ENCODE measurements around the gene CSRNP2. TPM values are rescaled to one million over a fixed set of nuclear protein-coding genes. Genes with fewer than 3 reads are reported as not detected.

CSRNP2 gene
- total and polyA plus RNA-seq, 2 of the 13 experiments (the other 11 are each of a cell fraction or from before 2014, with no cell fraction given), result 4.8 to 7.3 TPM

DNA sequence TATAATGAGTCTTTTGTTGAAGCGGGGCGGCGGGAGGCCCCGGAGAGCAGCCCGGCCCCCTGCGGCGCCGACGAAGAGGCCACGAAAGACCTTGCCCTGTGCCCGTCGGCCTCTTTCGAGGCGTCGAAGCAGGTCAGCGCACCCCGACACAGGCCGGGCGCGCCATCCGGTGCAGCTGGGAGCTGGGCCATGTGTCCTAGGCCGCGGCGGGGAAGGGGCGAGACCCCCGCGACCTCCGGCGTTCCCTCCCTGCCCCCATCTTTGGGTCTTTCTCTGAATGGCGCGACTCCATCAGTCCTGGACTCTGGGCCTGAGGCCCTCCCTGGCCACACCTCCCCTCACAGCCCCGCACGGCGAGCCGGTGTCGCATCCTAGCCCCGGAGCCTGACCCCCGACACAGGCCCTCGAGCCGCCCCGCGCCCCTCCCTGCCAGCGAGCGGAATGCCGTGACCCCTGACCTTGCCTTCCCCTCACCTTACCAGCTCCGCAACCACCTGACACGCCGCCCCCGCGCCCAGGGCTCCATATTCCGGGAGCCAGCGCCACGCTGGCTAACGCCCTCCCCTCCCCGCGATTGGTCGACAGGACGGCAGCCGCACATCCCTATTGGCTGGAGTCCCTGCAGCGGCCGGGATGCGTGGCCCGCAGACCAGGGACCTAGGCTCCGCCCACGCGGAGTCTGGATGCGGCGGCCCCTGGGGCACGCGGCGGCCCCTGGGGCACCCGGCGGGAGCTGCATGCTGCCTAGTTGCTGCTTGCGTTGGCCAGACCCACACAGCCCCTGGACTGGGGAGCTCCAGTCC, 57.4 kb downstream of the CSRNP2 start, which contains the start of gene SLC11A2 (continued):
- TF ChIP-seq, protein P1, sequence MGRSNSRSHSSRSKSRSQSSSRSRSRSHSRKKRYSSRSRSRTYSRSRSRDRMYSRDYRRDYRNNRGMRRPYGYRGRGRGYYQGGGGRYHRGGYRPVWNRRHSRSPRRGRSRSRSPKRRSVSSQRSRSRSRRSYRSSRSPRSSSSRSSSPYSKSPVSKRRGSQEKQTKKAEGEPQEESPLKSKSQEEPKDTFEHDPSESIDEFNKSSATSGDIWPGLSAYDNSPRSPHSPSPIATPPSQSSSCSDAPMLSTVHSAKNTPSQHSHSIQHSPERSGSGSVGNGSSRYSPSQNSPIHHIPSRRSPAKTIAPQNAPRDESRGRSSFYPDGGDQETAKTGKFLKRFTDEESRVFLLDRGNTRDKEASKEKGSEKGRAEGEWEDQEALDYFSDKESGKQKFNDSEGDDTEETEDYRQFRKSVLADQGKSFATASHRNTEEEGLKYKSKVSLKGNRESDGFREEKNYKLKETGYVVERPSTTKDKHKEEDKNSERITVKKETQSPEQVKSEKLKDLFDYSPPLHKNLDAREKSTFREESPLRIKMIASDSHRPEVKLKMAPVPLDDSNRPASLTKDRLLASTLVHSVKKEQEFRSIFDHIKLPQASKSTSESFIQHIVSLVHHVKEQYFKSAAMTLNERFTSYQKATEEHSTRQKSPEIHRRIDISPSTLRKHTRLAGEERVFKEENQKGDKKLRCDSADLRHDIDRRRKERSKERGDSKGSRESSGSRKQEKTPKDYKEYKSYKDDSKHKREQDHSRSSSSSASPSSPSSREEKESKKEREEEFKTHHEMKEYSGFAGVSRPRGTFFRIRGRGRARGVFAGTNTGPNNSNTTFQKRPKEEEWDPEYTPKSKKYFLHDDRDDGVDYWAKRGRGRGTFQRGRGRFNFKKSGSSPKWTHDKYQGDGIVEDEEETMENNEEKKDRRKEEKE (IDR thresholded peaks at IDR 0.05), result no peak
- TF ChIP-seq SMARCE1 (IDR thresholded peaks at IDR 0.05; ENCODE audit: borderline replicate concordance), result no peak
- TF ChIP-seq KLF16 (CRISPR knock-in tag; IDR thresholded peaks at IDR 0.05), result peak in 1 of 2 experiments; percentile 13; a peak in 2 of 4 replicates
- no peak for TF ChIP-seq PLRG1 (conservative IDR thresholded peaks at IDR 0.05)
- peak; percentile 79; the same call in 1 of the 2 replicates for TF ChIP-seq FOXC1 (CRISPR knock-in tag; IDR thresholded peaks at IDR 0.05; ENCODE audit: borderline replicate concordance)
- TF ChIP-seq HES4 (CRISPR knock-in tag; IDR thresholded peaks at IDR 0.05; ENCODE audit: borderline replicate concordance), result peak; percentile 82
- TF ChIP-seq, protein P2, sequence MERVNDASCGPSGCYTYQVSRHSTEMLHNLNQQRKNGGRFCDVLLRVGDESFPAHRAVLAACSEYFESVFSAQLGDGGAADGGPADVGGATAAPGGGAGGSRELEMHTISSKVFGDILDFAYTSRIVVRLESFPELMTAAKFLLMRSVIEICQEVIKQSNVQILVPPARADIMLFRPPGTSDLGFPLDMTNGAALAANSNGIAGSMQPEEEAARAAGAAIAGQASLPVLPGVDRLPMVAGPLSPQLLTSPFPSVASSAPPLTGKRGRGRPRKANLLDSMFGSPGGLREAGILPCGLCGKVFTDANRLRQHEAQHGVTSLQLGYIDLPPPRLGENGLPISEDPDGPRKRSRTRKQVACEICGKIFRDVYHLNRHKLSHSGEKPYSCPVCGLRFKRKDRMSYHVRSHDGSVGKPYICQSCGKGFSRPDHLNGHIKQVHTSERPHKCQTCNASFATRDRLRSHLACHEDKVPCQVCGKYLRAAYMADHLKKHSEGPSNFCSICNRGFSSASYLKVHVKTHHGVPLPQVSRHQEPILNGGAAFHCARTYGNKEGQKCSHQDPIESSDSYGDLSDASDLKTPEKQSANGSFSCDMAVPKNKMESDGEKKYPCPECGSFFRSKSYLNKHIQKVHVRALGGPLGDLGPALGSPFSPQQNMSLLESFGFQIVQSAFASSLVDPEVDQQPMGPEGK (CRISPR knock-in tag; IDR thresholded peaks at IDR 0.05), result peak; percentile 82
- no peak for TF ChIP-seq SSRP1 (CRISPR knock-in tag; IDR thresholded peaks at IDR 0.05)
- TF ChIP-seq STAG1 (CRISPR knock-in tag; IDR thresholded peaks at IDR 0.05), result no peak; the same call in 1 of the 2 replicates
- peak; percentile 79 for TF ChIP-seq HNRNPLL (IDR thresholded peaks at IDR 0.05; ENCODE audit: low read depth, low read length, poor library complexity, severe bottlenecking)
- no peak for TF ChIP-seq ONECUT2 (CRISPR knock-in tag; IDR thresholded peaks at IDR 0.05)
- TF ChIP-seq ZKSCAN8 (CRISPR knock-in tag; IDR thresholded peaks at IDR 0.05; ENCODE audit: borderline replicate concordance), result no peak
- peak; percentile 85; the same call in 1 of the 2 replicates for TF ChIP-seq ZNF550 (CRISPR knock-in tag; IDR thresholded peaks at IDR 0.05; ENCODE audit: borderline replicate concordance)
- peak; percentile 98 for TF ChIP-seq ZFY (CRISPR knock-in tag; IDR thresholded peaks at IDR 0.05)
- TF ChIP-seq ZIK1 (CRISPR knock-in tag; IDR thresholded peaks at IDR 0.05; ENCODE audit: borderline replicate concordance, low read depth), result peak; percentile 31; the same call in 1 of the 2 replicates
- no peak for TF ChIP-seq ZNF775 (CRISPR knock-in tag; IDR thresholded peaks at IDR 0.05; ENCODE audit: borderline replicate concordance)
- TF ChIP-seq, protein P3, sequence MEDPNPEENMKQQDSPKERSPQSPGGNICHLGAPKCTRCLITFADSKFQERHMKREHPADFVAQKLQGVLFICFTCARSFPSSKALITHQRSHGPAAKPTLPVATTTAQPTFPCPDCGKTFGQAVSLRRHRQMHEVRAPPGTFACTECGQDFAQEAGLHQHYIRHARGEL (CRISPR knock-in tag; IDR thresholded peaks at IDR 0.05), result peak; percentile 75; the same call in 1 of the 2 replicates
- TF ChIP-seq FOXK2 (IDR thresholded peaks at IDR 0.05), result no peak
- no peak for TF ChIP-seq ZNF850 (CRISPR knock-in tag; conservative IDR thresholded peaks at IDR 0.05)
- TF ChIP-seq, protein P4, sequence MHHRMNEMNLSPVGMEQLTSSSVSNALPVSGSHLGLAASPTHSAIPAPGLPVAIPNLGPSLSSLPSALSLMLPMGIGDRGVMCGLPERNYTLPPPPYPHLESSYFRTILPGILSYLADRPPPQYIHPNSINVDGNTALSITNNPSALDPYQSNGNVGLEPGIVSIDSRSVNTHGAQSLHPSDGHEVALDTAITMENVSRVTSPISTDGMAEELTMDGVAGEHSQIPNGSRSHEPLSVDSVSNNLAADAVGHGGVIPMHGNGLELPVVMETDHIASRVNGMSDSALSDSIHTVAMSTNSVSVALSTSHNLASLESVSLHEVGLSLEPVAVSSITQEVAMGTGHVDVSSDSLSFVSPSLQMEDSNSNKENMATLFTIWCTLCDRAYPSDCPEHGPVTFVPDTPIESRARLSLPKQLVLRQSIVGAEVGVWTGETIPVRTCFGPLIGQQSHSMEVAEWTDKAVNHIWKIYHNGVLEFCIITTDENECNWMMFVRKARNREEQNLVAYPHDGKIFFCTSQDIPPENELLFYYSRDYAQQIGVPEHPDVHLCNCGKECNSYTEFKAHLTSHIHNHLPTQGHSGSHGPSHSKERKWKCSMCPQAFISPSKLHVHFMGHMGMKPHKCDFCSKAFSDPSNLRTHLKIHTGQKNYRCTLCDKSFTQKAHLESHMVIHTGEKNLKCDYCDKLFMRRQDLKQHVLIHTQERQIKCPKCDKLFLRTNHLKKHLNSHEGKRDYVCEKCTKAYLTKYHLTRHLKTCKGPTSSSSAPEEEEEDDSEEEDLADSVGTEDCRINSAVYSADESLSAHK (CRISPR knock-in tag; IDR thresholded peaks at IDR 0.05; ENCODE audit: borderline replicate concordance), result no peak
- TF ChIP-seq ZNF10 (CRISPR knock-in tag; IDR thresholded peaks at IDR 0.05; ENCODE audit: borderline replicate concordance, low read depth), result no peak
- TF ChIP-seq ZNF724P (CRISPR knock-in tag; IDR thresholded peaks at IDR 0.05; ENCODE audit: borderline replicate concordance), result peak; percentile 39
- TF ChIP-seq ZNF501 (CRISPR knock-in tag; IDR thresholded peaks at IDR 0.05), result peak; percentile 93

All from HepG2 (cell line).